ENCODE measurements around the gene NUTM2F. TPM values are rescaled to one million over a fixed set of nuclear protein-coding genes. Genes with fewer than 3 reads are reported as not detected.
"Not testable (repeated sequence)": the region's sequence is repeated elsewhere in the genome, so short reads cannot be mapped to it uniquely, and the experiment has no call there.

Gene NUTM2F
- total RNA-seq, 1 experiment from 2014 or later, result not detected

DNA sequence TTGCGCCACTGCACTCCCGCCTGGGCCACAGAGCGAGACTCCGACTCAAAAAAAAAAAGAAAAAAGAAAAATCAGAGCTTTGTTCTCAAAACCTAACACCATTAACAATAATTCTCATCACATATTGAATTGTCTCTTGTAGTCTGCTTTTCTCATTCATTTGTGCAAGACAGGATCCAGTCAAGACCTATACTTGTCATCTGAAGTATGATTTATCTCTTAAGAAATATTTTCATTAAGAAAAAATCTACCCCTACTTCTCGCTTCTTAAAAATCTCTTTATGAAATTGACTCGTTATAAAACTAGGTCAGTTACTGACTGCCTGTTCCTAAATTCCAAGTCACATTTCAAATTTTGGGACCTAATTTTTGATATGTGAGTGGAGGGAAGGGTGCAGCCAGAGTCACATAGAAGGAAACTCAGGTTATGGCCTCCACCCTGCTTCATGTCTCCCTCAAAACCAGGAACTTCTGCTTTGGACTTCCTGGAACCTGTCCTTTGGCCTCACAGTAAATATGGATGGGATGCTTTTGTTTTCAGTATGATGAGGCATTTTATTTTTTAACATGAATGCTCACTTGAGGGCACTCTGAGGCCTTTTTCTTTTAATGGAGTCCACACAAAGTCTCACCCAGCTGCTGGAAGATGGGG is 50.4 kb downstream of the NUTM2F start:
- Histone ChIP-seq H4K20me1 (ENCODE audit: insufficient read depth, low read depth, low read length) (no peaks in the 10 kb centered on the region), H3K9me2 (replicated peaks; ENCODE audit: insufficient read depth, low read length) (no peaks in the 10 kb centered on the region), H3K4me1 (ENCODE audit: low read length) (no peaks in the 10 kb centered on the region), H3K9ac (ENCODE audit: low read length) (no peak overlapping the region), H3K27ac (ENCODE audit: low read length) (no peak overlapping the region), H3K4me2 (ENCODE audit: low read depth, low read length, poor library complexity, severe bottlenecking) (no peak overlapping the region), H2AFZ (ENCODE audit: low read length) (no peak overlapping the region), H3K27me3 (ENCODE audit: low read length) (no peaks in the 10 kb centered on the region), H3K4me3 (ENCODE audit: low read length) (no peak overlapping the region), H3K79me2 (ENCODE audit: low read length) (peaks cover 63% of the 10 kb centered on the region), H3K36me3 (ENCODE audit: insufficient read depth, low read length) (peaks cover 43% of the 10 kb centered on the region), H3K9me3 (ENCODE audit: low read length) (peaks cover 12% of the 10 kb centered on the region)
- no peak for DNase-seq

DNA sequence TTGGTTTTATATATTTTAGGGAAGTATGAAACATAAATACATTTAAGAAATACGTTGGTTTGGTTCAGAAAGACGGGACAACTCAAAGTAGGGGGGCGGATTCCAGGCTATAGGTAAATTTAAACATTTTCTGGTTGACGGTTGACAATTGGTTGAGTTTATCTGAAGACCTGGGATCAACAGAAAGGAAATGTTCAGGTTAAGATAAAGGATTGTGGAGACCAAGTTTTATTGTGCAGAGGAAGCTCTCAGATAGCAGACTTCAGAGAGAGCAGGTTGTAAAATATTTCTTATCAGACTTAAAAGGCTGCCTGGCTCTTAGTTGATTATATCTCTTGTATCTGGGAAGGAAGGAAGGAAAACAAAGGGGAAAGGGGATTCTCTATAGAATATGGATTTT is 51.4 kb downstream of the NUTM2F start:
- not testable (repeated sequence) for H4K20me1 ChIP-seq (ENCODE audit: insufficient read depth, low read depth, low read length); H3K4me3 ChIP-seq (ENCODE audit: low read length); H2AFZ ChIP-seq (ENCODE audit: low read length); DNase-seq; H3K4me1 ChIP-seq (ENCODE audit: low read length); H3K27ac ChIP-seq (ENCODE audit: low read length); H3K9me2 ChIP-seq (replicated peaks; ENCODE audit: insufficient read depth, low read length); H3K27me3 ChIP-seq (ENCODE audit: low read length); H3K4me2 ChIP-seq (ENCODE audit: low read depth, low read length, poor library complexity, severe bottlenecking); H3K9ac ChIP-seq (ENCODE audit: low read length)
- peaks cover 73% of the 10 kb centered on the region for H3K79me2 ChIP-seq (ENCODE audit: low read length)
- H3K9me3 ChIP-seq (ENCODE audit: low read length), result peaks cover 12% of the 10 kb centered on the region
- peaks cover 43% of the 10 kb centered on the region for H3K36me3 ChIP-seq (ENCODE audit: insufficient read depth, low read length)

DNA sequence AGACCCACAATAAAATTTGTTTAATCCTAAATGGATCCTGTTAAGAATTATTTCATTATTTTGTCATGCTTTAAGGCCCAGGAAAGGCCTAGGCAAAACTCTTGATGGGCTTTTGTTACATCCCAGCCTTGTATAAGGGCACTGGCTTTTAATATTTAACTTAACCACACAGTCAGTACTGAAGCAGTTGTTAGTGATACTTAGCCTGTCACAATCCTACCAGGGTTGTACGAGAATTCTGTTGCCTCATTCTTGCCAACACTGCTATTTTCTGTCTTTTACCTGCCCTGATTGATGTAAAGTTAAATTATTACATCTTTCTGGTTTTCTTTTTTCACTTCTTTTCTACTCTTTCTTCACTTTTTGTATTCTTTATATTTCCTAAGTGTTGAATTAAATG is 58.4 kb downstream of the NUTM2F start:
- Histone ChIP-seq H3K27ac (ENCODE audit: low read length) (no peak overlapping the region), H3K4me2 (ENCODE audit: low read depth, low read length, poor library complexity, severe bottlenecking) (no peak overlapping the region), H3K36me3 (ENCODE audit: insufficient read depth, low read length) (peaks cover 4% of the 10 kb centered on the region), H3K79me2 (ENCODE audit: low read length) (peaks cover 87% of the 10 kb centered on the region), H3K9me3 (ENCODE audit: low read length) (0 out of 2 replicates have a peak, but pooled peaks cover 3% of the 10 kb centered on the region), H3K9me2 (replicated peaks; ENCODE audit: insufficient read depth, low read length) (no peaks in the 10 kb centered on the region), H3K4me3 (ENCODE audit: low read length) (no peak overlapping the region), H3K27me3 (ENCODE audit: low read length) (no peaks in the 10 kb centered on the region), H3K4me1 (ENCODE audit: low read length) (no peaks in the 10 kb centered on the region), H2AFZ (ENCODE audit: low read length) (no peak overlapping the region), H3K9ac (ENCODE audit: low read length) (no peak overlapping the region), H4K20me1 (ENCODE audit: insufficient read depth, low read depth, low read length) (no peaks in the 10 kb centered on the region)
- DNase-seq, result no peak

DNA sequence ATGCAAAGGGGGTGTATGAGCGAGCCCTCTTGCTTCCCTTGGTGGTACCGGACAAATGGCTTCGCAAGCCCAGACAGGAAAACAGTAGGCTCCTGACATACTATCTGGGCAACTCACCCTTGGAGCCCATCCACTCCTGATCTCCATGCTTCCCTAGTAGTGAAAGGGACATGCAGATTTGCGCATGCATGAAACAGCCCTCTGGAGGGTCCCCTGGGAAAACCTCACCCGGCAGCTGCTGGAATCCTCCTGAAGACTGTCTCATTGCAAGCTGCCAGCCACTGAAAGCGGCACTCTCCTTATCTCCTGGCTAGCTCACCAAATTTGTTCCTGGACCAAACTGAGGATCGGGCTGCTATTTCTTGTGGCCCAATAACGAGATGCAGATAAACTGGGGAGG is 59.2 kb downstream of the NUTM2F start:
- no peak overlapping the region for H2AFZ ChIP-seq (ENCODE audit: low read length)
- no peak overlapping the region for H3K27ac ChIP-seq (ENCODE audit: low read length)
- H3K27me3 ChIP-seq (ENCODE audit: low read length), result no peaks in the 10 kb centered on the region
- peaks cover 87% of the 10 kb centered on the region for H3K79me2 ChIP-seq (ENCODE audit: low read length)
- no peak overlapping the region for H3K9ac ChIP-seq (ENCODE audit: low read length)
- no peak overlapping the region for H3K4me3 ChIP-seq (ENCODE audit: low read length)
- H4K20me1 ChIP-seq (ENCODE audit: insufficient read depth, low read depth, low read length), result no peaks in the 10 kb centered on the region
- H3K9me2 ChIP-seq (replicated peaks; ENCODE audit: insufficient read depth, low read length), result no peaks in the 10 kb centered on the region
- peaks cover 7% of the 10 kb centered on the region for H3K36me3 ChIP-seq (ENCODE audit: insufficient read depth, low read length)
- H3K4me2 ChIP-seq (ENCODE audit: low read depth, low read length, poor library complexity, severe bottlenecking), result no peak overlapping the region
- 0 out of 2 replicates have a peak, but pooled peaks cover 3% of the 10 kb centered on the region for H3K9me3 ChIP-seq (ENCODE audit: low read length)
- no peak for DNase-seq
- no peaks in the 10 kb centered on the region for H3K4me1 ChIP-seq (ENCODE audit: low read length)

Other genes with a start within 250 kb of the NUTM2F start
- 1.5 and 2.3 TPM in 2 replicates for gene PTPDC1, start 244.2 kb downstream of the NUTM2F start, total RNA-seq (2014; rRNA removed; shearing (Covaris generic); ENCODE audit: low replicate concordance)
- 15.5 and 37.8 TPM in 2 replicates for gene ZNF169, start 69.3 kb downstream of the NUTM2F start, total RNA-seq (2014; rRNA removed; shearing (Covaris generic); ENCODE audit: low replicate concordance)
- gene PCAT7, start 226.4 kb upstream of the NUTM2F start, total RNA-seq (2014; rRNA removed; shearing (Covaris generic); ENCODE audit: low replicate concordance), result not detected in 2 replicates

Measured in Karpas-422 (cell line).